HG02852 (cell line): ENCODE measurements around the gene MAS1L.
"Not testable (repeated sequence)": the region's sequence is repeated elsewhere in the genome, so short reads cannot be mapped to it uniquely, and the experiment has no call there.

ENCODE experiments used
- ATAC-seq: cut with Tn5 transposase; IDR thresholded peaks from one replicate; pipeline ENCODE4 v1.9.1; 2021; ENCODE audit warnings: mild to moderate bottlenecking, moderate library complexity; ENCODE audit not compliant: unreplicated experiment

Gene MAS1L

DNA sequence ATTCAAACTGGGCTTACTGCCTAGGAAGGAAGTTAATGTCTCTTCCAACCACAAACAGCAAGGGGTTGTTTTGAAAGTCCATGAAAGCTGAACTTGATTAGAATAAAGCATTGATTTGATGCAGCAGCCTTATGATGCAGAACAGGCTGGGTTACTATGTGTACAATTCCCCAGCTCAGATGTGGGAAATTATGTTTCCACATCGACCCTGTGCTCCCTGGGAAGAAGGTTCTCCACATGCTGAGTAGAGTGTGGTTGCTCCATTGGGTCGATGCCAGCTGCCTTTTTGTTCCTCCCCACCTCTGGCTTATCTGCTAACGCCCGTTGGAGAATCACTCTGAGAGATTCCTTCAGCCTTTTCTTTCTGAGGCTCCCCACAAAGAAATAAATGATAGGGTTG lies 1.2 kb downstream of the MAS1L start:
- no peak for ATAC-seq

DNA sequence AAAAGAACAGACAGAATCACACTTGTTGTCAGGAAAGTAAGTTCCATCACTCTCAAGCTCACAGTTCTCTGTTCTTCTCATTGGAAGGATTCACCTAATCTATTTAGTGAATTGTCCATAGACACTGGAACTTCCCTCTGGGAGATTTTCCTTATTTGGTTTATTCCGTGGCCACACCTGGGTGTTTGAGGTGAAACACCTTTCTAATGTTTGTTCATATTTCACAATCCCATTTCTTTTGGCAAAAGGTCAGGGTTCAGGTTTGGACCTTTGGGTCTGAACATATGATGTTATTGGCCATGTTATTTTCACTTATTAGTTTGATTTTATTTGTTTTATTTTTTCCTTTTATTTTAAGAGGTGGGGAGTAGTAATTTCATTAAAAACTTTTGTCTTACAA lies 4.0 kb downstream of the MAS1L start:
- ATAC-seq: no peak

DNA sequence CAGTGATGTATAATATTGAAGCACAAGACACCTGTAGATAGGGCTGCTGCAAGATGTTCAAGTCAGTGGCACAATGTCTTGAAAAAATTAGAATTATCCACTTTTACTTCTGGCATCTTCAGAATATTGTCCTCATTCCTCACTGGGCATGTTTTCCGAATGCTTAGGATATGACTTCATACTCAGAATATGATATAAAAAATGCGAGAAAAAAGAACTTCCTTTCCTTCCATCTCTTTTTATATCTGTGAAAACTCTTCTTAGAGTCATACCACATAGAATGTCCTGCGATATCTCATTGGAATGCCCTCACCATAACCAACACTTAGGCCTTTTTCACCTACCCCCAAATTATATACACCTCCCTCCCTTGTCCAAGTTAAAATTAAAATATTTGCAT lies 4.6 kb downstream of the MAS1L start:
- no peak for ATAC-seq

DNA sequence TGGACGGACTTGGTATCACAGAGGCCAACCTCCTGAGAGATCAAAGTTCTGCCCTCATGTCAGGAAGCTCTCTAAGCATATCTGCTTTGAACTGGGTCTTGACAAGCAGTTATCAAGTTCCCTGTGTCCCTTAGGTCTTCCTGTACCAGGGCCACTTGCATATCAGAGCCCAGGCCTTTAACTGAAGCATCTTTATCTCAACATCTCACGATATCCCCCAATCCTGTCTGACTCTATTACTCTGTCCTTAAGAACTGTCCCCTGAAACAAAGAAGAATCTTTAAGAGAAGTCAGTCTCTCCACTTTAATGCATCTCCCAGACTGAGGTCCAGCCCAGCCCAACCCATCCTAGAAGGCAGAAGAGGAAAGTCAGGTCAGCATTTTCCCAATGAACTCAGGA lies 8.2 kb downstream of the MAS1L start:
- no peak for ATAC-seq

DNA sequence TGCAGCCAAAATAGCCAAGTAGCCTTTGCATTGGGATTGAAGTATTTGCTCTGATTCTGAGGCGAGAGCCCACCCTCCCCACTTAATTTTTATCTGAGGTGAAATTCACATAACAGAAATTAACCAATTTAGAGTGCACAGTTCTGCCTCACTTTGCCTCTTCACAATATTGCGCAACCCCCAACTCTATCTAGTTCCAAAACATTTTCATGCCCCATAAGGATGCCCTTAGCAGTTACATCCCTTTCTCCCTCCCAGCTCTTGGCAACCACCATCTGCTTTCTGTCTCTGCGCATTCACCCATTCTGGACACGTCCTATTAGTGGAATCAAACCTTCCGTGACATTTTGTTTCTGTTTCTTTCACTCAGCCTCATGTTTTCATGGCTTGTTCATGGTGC lies 9.0 kb downstream of the MAS1L start:
- ATAC-seq: no peak

DNA sequence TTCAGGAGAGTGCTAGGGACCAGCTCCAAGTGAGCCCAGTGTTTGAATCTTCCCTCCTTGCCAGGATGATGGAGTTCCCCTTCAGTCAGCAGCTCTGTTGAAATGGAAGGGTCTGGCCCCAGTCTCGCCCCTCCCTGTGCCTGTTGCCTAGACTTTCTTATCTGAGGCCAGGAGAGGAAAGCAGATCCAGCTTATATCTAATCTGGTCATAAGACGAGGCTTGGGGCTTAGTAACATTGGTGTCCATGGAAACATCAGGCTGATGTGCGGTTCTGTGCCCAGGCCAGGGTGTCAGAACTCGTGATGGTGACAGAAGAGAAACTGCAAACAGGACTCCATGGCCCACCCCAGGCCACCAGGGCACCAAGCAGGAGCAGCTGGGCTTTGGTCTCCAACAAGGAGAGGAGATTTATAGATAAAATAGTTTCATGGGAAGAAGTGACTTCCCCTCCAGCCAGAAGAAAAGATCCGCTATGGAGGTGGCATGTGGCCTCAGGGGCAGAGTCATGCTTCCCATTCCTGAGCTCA lies 9.8 kb downstream of the MAS1L start:
- no peak for ATAC-seq

DNA sequence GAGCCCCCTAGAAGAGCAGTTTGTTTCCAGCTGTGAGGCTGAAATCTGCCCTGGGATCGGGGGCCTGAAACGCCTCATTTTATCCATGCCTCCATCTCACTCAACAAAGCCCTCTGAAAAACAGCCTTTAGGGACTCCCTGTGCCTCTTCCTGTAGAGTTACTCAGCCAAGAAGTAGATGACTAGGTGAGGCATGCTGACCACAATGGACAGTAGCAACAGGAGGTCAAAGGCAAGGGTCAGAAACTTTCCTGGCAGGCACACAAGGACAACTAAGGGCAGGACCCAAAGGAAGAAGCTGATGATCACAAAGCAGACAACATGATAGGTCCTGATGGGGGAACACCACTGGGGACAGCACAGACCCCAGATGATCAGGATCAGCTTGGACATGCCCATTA lies 12.8 kb downstream of the MAS1L start:
- no peak for ATAC-seq

DNA sequence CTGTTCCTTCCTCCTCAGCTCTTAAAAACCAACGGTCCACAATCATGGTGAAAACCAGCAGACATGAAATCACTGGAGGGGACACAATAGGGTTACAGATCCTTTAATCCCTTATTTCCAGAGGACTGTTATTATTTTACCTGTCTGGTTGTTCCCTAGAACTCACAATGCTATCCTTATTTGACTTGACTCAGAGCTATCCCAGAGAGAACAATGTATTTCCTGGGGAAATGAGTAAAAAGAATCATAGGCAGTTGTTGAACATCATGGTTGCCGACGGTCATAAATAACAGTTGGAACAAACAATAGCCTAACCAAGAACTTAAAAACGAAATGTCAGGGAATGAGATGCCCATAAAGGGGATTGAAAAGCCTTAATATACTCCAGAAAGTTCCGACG lies 21.5 kb downstream of the MAS1L start:
- ATAC-seq: no peak

DNA sequence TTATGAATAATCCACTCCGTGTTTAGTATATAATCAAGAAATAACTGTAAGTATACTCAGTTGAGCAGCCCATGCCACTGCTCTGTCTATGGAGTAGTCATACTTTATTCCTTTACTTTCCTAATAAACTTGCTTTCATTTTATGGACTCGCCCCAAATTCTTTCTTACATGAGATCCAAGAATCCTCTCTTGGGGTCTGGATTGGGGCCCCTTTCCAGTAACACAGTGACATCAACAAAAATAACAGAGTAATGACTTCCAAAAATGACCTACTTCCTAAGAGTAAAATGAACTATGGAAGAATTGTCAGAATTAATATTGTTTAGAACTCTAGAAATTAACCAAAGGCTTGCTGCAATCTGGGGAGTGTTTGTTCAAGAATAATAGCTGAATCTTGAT lies 22.0 kb downstream of the MAS1L start:
- ATAC-seq: no peak

DNA sequence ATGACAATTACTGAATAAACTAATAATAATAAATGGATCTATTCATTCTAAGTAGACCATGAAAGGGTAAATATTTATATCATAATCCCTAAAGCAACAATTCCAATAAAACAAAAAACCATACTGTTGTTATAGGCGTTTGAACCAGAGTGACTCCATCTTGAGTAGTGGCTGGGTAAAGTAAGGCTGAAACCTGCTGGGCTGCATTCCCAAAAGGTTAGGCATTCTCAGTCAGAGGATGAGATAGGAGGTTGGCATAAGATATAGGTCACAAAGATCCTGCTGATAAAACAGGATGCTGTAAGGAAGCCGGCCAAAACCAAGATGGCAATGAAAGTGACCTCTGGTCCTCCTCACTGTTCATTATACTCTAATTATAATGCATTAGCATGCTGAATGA lies 22.5 kb downstream of the MAS1L start:
- ATAC-seq: no peak

DNA sequence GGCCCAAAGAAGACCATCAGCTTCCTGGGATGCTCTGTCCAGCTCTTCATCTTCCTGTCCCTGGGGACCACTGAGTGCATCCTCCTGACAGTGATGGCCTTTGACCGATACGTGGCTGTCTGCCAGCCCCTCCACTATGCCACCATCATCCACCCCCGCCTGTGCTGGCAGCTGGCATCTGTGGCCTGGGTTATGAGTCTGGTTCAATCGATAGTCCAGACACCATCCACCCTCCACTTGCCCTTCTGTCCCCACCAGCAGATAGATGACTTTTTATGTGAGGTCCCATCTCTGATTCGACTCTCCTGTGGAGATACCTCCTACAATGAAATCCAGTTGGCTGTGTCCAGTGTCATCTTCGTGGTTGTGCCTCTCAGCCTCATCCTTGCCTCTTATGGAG lies 25.7 kb downstream of the MAS1L start:
- ATAC-seq: no peak

DNA sequence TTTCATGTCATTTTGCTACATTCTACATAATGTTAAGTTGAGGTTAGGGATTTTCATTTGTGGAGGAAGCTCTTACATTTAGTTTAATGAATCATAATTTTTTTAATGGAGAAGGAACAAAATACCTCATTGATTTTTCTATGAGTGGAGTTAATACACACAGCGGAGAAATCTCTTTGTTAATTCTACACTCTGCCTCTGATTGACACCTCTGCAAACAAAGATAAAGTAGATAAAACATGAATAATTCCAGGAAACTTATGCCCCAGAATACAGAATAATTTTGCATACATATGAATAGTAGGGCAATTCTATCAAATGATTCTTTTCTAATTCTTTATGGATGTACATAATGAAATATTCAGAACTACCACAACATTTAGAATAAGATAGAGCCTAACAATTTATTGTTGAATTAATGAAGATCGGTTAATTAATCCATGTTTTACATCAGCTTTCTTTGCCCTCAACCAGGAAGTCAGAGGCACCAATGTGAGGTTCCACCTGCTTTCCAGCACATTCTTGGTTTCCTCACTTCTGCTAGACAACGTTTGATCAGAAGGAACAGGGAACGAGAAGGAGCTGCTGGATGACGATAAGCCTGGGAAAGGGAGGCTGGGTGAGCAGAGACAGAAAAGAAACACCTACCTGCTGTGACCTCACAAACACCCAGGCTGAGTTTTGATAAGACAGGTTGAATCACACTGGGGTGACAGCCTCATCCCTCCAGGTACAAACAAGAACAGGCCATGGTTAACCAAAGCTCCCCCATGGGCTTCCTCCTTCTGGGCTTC lies 26.5 kb downstream of the MAS1L start:
- no peak for ATAC-seq

DNA sequence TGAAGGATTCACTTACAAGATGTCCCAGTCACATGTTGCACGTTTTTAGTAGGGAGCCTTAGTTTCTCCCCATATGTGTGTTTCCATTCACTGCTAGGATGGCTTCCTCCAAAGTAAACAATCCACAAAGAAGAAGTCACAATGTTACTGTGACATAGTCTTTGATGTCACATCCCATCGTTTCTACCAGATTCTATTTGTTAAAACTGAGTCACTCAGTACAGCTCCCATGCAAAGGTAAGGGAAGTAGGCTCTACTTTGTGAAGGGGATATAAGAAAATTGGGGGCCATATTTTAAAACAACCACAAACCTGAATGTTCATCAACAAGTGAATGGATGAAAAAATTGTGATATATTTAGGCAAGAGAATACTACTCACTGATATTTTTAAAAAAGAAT lies 30.8 kb downstream of the MAS1L start, which contains the start of the genes OR11A1 and OR2H1:
TSS of gene OR11A1 (minus strand) at position 101 of the 400 bp plus-strand sequence. CDS start 29,430 bp downstream, outside the sequence.
TSS of gene OR2H1 (plus strand) at position 185 of the 400 bp plus-strand sequence. CDS start 4,615 bp downstream, outside the sequence.
- ATAC-seq: no peak

DNA sequence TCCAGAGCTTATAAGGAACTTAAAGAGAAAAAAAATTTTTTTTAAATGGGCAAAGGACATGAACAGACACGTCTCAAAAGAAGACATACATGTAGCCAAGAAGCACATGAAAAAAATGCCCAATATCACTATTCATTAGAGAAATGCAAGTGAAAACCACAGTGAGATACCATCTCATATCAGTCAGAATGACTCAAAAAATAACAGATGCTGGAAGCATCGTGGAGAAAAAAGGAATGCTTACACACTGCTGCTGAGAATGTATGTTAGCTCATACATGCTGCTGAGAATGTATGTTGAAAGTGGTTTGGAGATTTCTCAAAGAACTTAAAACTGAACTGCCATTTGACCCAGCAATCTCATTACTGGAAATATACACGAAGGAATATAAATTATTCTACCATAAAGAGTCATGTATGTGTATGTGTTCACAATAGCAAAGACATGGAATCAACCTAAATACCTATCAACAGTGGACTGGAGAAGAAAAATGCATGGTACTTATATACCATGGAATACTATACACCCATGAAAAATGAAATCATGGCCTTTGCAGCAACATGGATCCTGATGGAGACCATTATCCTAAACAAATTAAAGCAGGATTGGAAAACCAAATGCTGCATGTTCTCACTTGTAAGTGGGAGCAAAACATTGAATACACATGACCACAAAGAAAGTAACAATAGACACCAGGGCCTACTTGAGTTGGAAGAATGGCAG lies 36.1 kb downstream of the MAS1L start:
- ATAC-seq: no peak

DNA sequence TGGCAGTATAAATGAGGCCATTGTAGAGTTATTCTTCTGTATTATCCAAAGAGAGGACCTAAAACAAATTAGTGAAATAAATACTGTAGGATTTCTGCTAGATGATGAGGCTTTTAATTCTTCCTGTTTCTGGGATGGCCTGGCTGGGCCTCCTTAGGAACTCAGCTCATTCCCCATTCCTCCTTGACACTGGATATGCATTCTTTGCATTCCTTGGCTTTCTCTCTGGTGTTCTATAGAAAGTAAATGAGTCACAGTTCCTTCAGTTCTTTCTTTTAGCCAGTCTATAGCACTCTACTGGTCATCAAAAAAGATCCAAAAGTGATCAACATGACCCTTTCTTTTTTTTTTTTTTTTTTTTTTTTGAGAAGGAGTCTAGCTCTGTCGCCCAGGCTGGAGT lies 40.1 kb downstream of the MAS1L start:
- ATAC-seq: no peak

DNA sequence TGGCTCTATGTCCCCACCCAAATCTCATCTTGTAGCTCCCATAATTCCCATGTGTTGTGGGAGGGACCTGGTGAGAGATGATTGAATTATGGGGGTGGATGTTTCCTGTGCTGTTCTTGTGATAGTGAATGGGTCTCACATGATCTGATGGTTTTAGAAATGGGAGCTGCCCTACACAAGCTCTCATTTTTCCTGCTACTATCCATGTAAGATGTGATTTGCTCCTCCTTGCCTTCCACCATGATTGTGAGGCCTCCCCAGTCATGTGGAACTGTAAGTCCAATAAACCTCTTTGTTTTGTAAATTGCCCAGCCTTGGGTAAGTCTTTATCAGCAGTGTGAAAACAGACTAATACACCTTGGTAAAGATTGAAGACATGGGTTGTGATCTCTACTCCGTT lies 43.7 kb downstream of the MAS1L start:
- not testable (repeated sequence) for ATAC-seq

DNA sequence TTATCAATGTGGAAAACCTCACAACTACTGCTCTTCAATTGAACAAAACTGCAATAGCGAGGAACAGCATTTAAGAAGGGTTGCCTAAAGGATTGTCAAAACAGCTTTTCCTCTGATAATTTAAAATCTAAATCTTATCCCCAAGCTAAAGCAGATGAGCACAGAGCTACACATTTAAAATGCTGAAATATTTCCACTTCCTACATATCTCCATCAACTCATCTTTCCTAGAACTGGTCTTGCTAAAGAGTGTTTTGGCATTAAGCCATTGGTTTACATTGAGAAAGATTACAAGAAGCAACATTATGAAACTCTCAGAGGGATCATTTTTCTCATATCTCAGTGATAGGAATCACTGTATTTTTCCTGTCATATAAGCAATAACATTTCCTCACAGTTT lies 45.0 kb downstream of the MAS1L start:
- no peak for ATAC-seq

DNA sequence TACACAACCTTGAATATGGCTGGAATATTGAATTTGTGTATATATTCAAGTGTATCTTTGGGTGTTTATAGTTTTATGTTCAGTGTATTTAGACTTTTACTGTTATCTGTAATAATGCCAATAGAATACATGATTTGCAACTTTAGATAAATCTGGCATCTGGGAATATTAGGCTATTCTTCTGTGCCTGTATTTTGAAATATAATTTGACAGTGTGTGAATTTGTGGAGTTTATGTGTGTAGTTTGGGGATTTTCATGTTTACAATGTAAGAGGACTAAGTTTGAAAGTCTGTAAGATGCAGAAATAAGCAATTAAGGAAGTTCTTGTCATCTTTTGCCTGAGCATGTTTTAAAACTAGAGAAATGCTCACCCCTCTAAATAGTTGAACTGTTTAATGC lies 48.8 kb downstream of the MAS1L start, which contains the start of gene OR10C1:
TSS of gene OR10C1 (plus strand) at position 301 of the 400 bp plus-strand sequence. CDS start 710 bp downstream, outside the sequence.
- ATAC-seq: no peak

DNA sequence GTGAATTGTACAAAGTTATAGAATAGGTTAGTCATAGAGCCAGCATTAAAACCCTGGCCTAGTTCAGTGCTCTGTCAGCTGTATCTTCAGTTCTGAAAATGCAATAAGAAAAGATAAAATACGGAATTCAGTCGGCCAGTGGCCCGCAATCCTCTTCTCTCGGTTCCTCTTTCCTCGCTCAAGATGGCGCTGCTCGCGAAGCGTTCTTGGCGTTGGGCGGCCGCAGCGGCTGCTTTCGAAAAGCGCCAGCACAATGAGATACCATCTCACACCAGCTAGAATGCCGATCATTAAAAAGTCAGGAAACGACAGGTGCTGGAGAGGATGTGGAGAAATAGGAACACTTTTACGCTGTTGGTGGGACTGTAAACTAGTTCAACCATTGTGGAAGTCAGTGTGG lies 51.0 kb downstream of the MAS1L start:
- not testable (repeated sequence) for ATAC-seq
